Tibial nerve (tissue), 4 donors: Measurements from ENCODE around the gene VAMP4. TPM values are rescaled to one million over a fixed set of nuclear protein-coding genes. Genes with fewer than 3 reads are reported as not detected.

Experiments
- DNase-seq, 2 donors: peaks; one replicate each; pipeline ENCODE4 v3.0.0-alpha.2; 2019; ENCODE audit warnings: low spot score in 2 of 2
- H3K27ac ChIP-seq, 4 donors: fragments of 200-600 bp; sonication (generic) in 3 of 4; one replicate each; pipeline ENCODE4 v1.5.1; 2017 to 2019; ENCODE audit warnings: mild to moderate bottlenecking in 1 of 4
- H3K27me3 ChIP-seq, 2 donors: fragments of 200-600 bp; sonication (generic) in 1 of 2; one replicate each; pipeline versions ENCODE4 v1.5.1 to v1.6.0; 2017 to 2019
- H3K36me3 ChIP-seq, 3 donors: fragments of 200-600 bp; sonication (generic); one replicate each; pipeline ENCODE4 v1.5.1; 2018 to 2019
- H3K4me1 ChIP-seq, 4 donors: fragments of 200-600 bp; sonication (generic) in 3 of 4; one replicate each; pipeline ENCODE4 v1.5.1; 2017 to 2019
- H3K4me3 ChIP-seq, 4 donors: fragments of 200-600 bp; sonication (generic) in 3 of 4; one replicate each; pipeline ENCODE4 v1.5.1; 2017 to 2019; ENCODE audit warnings: mild to moderate bottlenecking in 1 of 4, moderate library complexity in 1 of 4
- H3K9me3 ChIP-seq, 4 donors: fragments of 200-600 bp; sonication (generic) in 3 of 4; one replicate each; pipeline ENCODE4 v1.5.1; 2017 to 2019
- EP300 ChIP-seq, 2 donors: sonication (generic); formaldehyde crosslinking; IDR thresholded peaks; one replicate each; pipeline ENCODE4 v1.6.1; 2017; ENCODE audit warnings: antibody characterized with exemption in 2 of 2, mild to moderate bottlenecking in 1 of 2
- POLR2A ChIP-seq, 2 donors: fragments of 450-650 bp; IDR thresholded peaks; one replicate each; pipeline ENCODE4 v1.6.1; 2017; ENCODE audit warnings: antibody characterized with exemption in 2 of 2, mild to moderate bottlenecking in 2 of 2, moderate library complexity in 2 of 2
- WGBS, 2 donors: methylation state at CpG; one replicate each; pipeline ENCODE4 v1.1.5; 2018; 5-methylcytosine and 5-hydroxymethylcytosine counted together
- total RNA-seq, 4 donors: library from RNA; depleted of rRNA; stranded (reverse); fragments of >200 nt; gene quantifications; one replicate each; pipeline ENCODE4 v1.1.0, GENCODE V29; 2016
- TF ChIP-seq, protein P1 (sequence below), 5 experiments: fragments of 200-600 bp in 3 of 5; fragments of 450-650 bp in 2 of 5; sonication (generic) in 3 of 5; IDR thresholded peaks; one replicate each; pipeline ENCODE4 v1.5.1; 2016 to 2019; ENCODE audit warnings: antibody characterized with exemption in 5 of 5, mild to moderate bottlenecking in 3 of 5, moderate library complexity in 2 of 5

VAMP4 gene
- total RNA-seq, 4 donors from 2014 or later, result 13.8 to 25.6 (median 16.7) TPM

DNA sequence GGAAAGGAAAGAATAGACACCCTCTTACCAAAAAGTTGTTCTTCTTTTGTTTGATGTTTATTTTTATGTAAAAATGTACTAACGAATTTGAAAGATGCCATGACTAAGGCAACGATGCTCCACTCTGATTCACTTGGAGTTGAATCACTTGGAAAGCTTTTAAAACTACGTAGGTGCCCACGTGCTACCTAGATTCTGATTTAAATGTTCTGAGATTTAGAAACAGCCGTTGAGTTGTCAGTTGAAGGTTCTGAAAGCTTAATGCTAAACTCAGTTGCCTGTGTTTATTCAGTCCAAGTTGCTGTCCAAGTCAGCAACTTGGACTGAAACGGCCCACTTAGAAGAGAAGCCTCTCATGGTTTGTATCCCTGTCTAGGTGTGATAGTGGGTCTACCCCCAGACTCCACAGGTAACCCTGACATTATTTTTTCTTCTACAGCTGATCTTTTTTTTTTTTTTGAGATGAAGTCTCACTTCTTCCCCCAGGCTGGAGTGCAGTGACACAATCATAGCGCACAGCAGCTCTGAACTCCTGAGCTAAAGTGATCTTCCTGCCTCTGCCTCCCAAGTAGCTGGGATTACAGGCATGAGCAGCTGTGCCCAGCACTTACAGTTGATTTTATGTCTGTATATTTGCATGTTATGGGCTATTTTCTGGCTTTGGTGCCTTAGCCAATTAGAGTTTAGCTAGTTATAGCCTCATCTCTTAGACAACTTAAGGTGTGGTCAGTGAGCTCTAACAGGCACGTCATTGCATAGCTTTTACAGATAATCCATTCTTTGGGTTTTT lies 1.4 kb upstream of the VAMP4 start:
- H3K36me3 ChIP-seq, result peaks cover 0 to under 1% (median 0%) of the 10 kb centered on the region in 3 donors
- peak overlapping the region; percentile 66 to 95 (median 88) for H3K4me3 ChIP-seq
- TF ChIP-seq EP300 (IDR thresholded peaks at IDR 0.05) (no peak), POLR2A (IDR thresholded peaks at IDR 0.05) (peak in 1 of 2 donors; percentile 14)
- TF ChIP-seq, protein P1, sequence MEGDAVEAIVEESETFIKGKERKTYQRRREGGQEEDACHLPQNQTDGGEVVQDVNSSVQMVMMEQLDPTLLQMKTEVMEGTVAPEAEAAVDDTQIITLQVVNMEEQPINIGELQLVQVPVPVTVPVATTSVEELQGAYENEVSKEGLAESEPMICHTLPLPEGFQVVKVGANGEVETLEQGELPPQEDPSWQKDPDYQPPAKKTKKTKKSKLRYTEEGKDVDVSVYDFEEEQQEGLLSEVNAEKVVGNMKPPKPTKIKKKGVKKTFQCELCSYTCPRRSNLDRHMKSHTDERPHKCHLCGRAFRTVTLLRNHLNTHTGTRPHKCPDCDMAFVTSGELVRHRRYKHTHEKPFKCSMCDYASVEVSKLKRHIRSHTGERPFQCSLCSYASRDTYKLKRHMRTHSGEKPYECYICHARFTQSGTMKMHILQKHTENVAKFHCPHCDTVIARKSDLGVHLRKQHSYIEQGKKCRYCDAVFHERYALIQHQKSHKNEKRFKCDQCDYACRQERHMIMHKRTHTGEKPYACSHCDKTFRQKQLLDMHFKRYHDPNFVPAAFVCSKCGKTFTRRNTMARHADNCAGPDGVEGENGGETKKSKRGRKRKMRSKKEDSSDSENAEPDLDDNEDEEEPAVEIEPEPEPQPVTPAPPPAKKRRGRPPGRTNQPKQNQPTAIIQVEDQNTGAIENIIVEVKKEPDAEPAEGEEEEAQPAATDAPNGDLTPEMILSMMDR (IDR thresholded peaks at IDR 0.05), result no peak
- no peaks in the 10 kb centered on the region for H3K27me3 ChIP-seq
- peak overlapping the region; percentile 94 to 99 (median 96) for H3K27ac ChIP-seq
- 20 to 21% methylated on average over 8 of the region's 8 CpGs for WGBS, 2 donors
- peaks cover 0 to 40% (median 17%) of the 10 kb centered on the region in 4 donors for H3K4me1 ChIP-seq
- H3K9me3 ChIP-seq, result no peaks in the 10 kb centered on the region
- DNase-seq, result peak in 1 of 2 donors; percentile 34

DNA sequence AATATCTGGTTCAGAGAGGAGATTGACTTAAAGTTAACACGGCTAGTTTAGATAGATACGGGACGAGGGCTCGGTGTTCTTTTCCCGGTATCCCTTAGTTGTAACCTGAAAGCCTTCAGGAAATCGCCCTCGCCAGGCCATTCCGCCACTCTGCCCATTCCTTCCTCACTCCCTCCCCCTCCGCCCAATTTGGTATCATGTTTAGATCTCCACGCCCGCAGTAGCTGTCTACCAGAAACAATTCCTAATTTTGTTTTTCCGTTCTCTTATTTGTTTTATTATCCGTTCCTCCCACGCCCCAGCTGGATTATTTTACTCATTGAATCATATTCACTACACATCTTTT lies 685 bp upstream of the VAMP4 start:
- Histone ChIP-seq H3K36me3 (peaks cover 0 to 6% (median 0%) of the 10 kb centered on the region in 3 donors), H3K4me3 (peak overlapping the region; percentile 66 to 95 (median 88)), H3K4me1 (peaks cover 0 to 46% (median 17%) of the 10 kb centered on the region in 4 donors), H3K27ac (peak overlapping the region; percentile 94 to 99 (median 96)), H3K27me3 (no peaks in the 10 kb centered on the region), H3K9me3 (no peaks in the 10 kb centered on the region)
- 0 to 1% methylated on average over 14 of the region's 14 CpGs for WGBS, 2 donors
- DNase-seq, result peak; percentile 19 to 65
- no peak for TF ChIP-seq POLR2A (IDR thresholded peaks at IDR 0.05)
- TF ChIP-seq EP300 (IDR thresholded peaks at IDR 0.05), result no peak
- TF ChIP-seq, protein P1 (IDR thresholded peaks at IDR 0.05), result no peak

DNA sequence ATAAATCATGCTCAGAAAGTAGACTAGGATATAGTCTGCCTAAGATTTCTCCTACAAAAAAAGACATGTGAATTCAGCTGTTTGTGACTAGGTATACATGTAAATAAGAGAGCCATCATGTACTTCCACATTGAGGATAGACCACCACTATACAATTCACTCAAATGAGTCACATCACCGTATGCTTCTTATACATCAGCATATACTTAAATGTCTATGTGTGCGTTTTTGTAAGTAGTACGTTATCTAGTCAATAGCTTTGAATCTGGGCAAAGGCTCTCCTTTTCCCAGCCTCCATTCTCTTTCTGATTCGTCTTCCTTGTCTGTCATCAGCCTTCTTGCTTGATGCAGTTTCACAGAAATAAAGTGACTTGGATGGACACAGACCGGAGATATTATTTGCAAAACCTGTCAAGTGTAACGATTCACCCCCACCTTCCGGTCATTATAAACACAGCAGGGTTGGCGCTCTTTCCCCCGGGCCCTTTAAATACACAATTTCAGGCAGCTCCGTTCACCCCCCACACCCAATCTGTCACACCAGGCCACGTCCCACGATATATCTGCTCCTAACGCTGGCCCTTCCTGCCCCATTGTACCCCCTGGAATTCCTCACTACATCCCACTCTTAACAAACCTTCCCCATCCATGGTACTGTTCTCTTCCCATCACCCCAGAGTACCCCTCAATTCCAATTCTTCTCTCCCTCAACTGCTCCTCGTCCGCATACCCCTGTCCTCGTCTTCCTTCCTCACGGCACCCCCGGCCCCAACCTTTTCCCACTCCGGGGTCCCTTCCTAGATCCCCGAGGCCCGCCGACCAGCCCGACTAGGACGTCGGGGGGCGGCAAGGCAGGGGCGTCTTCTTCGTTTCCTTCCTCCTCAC lies 636 bp downstream of the VAMP4 start:
- Histone ChIP-seq H3K4me3 (peak overlapping the region; percentile 66 to 95 (median 88)), H3K9me3 (no peaks in the 10 kb centered on the region), H3K27ac (peak overlapping the region; percentile 94 to 99 (median 96)), H3K4me1 (peaks cover 0 to 55% (median 17%) of the 10 kb centered on the region in 4 donors), H3K27me3 (no peaks in the 10 kb centered on the region), H3K36me3 (peaks cover 0 to 15% (median 0%) of the 10 kb centered on the region in 3 donors)
- no peak for TF ChIP-seq EP300 (IDR thresholded peaks at IDR 0.05)
- TF ChIP-seq, protein P1 (IDR thresholded peaks at IDR 0.05), result peak in 2 of 5 experiments; percentile 7 to 15
- peak; percentile 28 to 51 for DNase-seq
- 1 to 2% methylated on average over 28 of the region's 28 CpGs for WGBS, 2 donors

DNA sequence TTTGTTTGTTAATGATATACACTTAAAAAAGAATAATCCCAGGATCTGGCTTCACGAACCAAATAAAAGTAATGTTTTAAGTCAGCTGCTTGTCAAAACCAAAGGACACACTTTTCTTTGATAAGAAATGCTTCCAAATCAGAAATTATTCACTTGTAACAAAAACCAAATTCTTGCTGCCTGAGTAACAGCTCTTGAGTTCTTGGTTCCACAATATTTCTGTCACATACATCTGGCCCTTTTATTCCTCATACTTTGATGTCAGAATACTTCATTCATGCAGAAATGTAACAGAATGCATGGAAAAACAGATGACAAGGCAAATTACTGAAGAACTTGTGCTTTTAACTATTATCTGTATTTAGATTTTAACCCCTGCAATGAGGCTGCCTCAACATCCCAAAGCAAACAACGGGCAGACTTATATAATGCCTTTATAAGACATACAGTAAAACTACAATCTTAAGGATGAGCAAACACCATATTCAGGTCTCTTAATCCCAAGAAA lies 1.5 kb downstream of the VAMP4 start:
- Histone ChIP-seq H3K9me3 (no peaks in the 10 kb centered on the region), H3K4me3 (peak overlapping the region in 2 of 4 donors; percentile 89 to 95), H3K4me1 (peaks cover 0 to 60% (median 17%) of the 10 kb centered on the region in 4 donors), H3K27ac (peak overlapping the region in 2 of 4 donors; percentile 8 to 99), H3K36me3 (peaks cover 0 to 23% (median 0%) of the 10 kb centered on the region in 3 donors), H3K27me3 (no peaks in the 10 kb centered on the region)
- TF ChIP-seq, protein P1 (IDR thresholded peaks at IDR 0.05), result no peak
- TF ChIP-seq EP300 (IDR thresholded peaks at IDR 0.05) (no peak), POLR2A (IDR thresholded peaks at IDR 0.05) (no peak)
- 52 to 58% methylated on average over 2 of the region's 2 CpGs for WGBS, 2 donors
- no peak for DNase-seq
